CD14-positive monocyte (primary cell): ENCODE data around the gene ITGA3. TPM values are rescaled to one million over a fixed set of nuclear protein-coding genes. Genes with fewer than 3 reads are reported as not detected.

Experiments
- DNase-seq, 3 donors: peaks; one replicate each; pipeline ENCODE4 v3.0.0-alpha.2; 2011 to 2022
- H2AFZ ChIP-seq: 2 replicates; pipeline ENCODE4 v1.6.0; 2012; ENCODE audit warnings: mild to moderate bottlenecking, low read depth, low read length, inconsistent platforms; ENCODE audit not compliant: insufficient read depth, poor library complexity, severe bottlenecking
- H3K27ac ChIP-seq, 2 donors: 1 replicate in 1 of 2; 2 replicates in 1 of 2; pipeline ENCODE4 v1.5.1; 2012 to 2013; ENCODE audit warnings: low read length in 2 of 2, control low read depth in 1 of 2, inconsistent platforms in 1 of 2, low read depth in 1 of 2, mild to moderate bottlenecking in 1 of 2
- H3K27me3 ChIP-seq, 2 donors: one replicate each; pipeline versions ENCODE4 v1.6.0 to v1.6.1; 2011 to 2013; ENCODE audit warnings: low read length in 2 of 2; ENCODE audit not compliant: control insufficient read depth in 2 of 2, insufficient read depth in 2 of 2
- H3K36me3 ChIP-seq, 2 donors: replicated peaks in 1 of 2; 1 replicate in 1 of 2; 2 replicates in 1 of 2; pipeline versions ENCODE4 v1.5.1 to v1.6.1; 2012 to 2013; ENCODE audit warnings: low read length in 2 of 2, control low read depth in 1 of 2, inconsistent platforms in 1 of 2, mild to moderate bottlenecking in 1 of 2; ENCODE audit not compliant: insufficient read depth in 2 of 2, control insufficient read depth in 1 of 2
- H3K4me1 ChIP-seq, 2 donors: 1 replicate in 1 of 2; 2 replicates in 1 of 2; pipeline versions ENCODE4 v1.5.1 to v1.6.1; 2012 to 2013; ENCODE audit warnings: low read length in 2 of 2, control low read depth in 1 of 2, inconsistent platforms in 1 of 2, mild to moderate bottlenecking in 1 of 2, moderate library complexity in 1 of 2; ENCODE audit not compliant: insufficient read depth in 2 of 2, control insufficient read depth in 1 of 2
- H3K4me2 ChIP-seq: replicated peaks from 2 replicates; pipeline ENCODE3; 2012; ENCODE audit warnings: low read length, moderate library complexity, mild to moderate bottlenecking; ENCODE audit not compliant: poor library complexity, severe bottlenecking; ENCODE audit errors: extremely low read depth
- H3K4me3 ChIP-seq, 3 experiments: fragments of 200-600 bp in 1 of 3; sonication (generic) in 1 of 3; replicated peaks in 1 of 3; 1 replicate in 2 of 3; 2 replicates in 1 of 3; pipeline ENCODE4 v1.5.1; 2011 to 2013; ENCODE audit warnings: low read length in 3 of 3, mild to moderate bottlenecking in 3 of 3, control low read depth in 2 of 3, low read depth in 2 of 3, inconsistent platforms in 1 of 3, moderate library complexity in 1 of 3
- H3K79me2 ChIP-seq: 2 replicates; pipeline ENCODE4 v1.6.0; 2012; ENCODE audit warnings: mild to moderate bottlenecking, control low read depth, inconsistent platforms, low read length, moderate library complexity; ENCODE audit not compliant: insufficient read depth
- H3K9ac ChIP-seq: 2 replicates; pipeline ENCODE4 v1.6.0; 2017; ENCODE audit warnings: low read length, mild to moderate bottlenecking; ENCODE audit not compliant: insufficient read depth, poor library complexity, severe bottlenecking
- H3K9me3 ChIP-seq, 2 donors: replicated peaks in 1 of 2; 1 replicate in 1 of 2; 2 replicates in 1 of 2; pipeline versions ENCODE4 v1.5.1 to v1.6.1; 2012 to 2013; ENCODE audit warnings: low read length in 2 of 2, control low read depth in 1 of 2; ENCODE audit not compliant: control insufficient read depth in 1 of 2, insufficient read depth in 1 of 2
- H4K20me1 ChIP-seq: 2 replicates; pipeline ENCODE4 v1.6.0; 2012; ENCODE audit warnings: mild to moderate bottlenecking, low read length, control low read depth, moderate library complexity; ENCODE audit not compliant: insufficient read depth
- H3K27ac Mint-ChIP-seq, 7 donors: one replicate each; pipeline ENCODE4 v1.8.0; 2020; ENCODE audit warnings: mild to moderate bottlenecking in 7 of 7, mixed read lengths in 7 of 7, moderate library complexity in 6 of 7, inconsistent platforms in 2 of 7
- H3K27me3 Mint-ChIP-seq, 3 donors: one replicate each; pipeline ENCODE4 v1.8.0; 2021 to 2022; ENCODE audit warnings: low read depth in 3 of 3, mild to moderate bottlenecking in 3 of 3, mixed read lengths in 3 of 3, moderate library complexity in 3 of 3, inconsistent platforms in 1 of 3
- H3K36me3 Mint-ChIP-seq, 2 donors: one replicate each; pipeline ENCODE4 v1.8.0; 2020; ENCODE audit warnings: mixed read lengths in 2 of 2, inconsistent platforms in 1 of 2, mild to moderate bottlenecking in 1 of 2
- H3K4me1 Mint-ChIP-seq: one replicate; pipeline ENCODE4 v1.8.0; 2020; ENCODE audit warnings: mild to moderate bottlenecking, mixed read lengths
- H3K4me3 Mint-ChIP-seq, 2 donors: one replicate each; pipeline ENCODE4 v1.8.0; 2020; ENCODE audit warnings: mild to moderate bottlenecking in 2 of 2, mixed read lengths in 2 of 2, moderate library complexity in 1 of 2
- H3K9me3 Mint-ChIP-seq, 7 donors: one replicate each; pipeline ENCODE4 v1.8.0; 2020 to 2022; ENCODE audit warnings: mixed read lengths in 7 of 7, mild to moderate bottlenecking in 6 of 7, moderate library complexity in 6 of 7, inconsistent platforms in 2 of 7
- WGBS: methylation state at CpG from one replicate; pipeline ENCODE4 v1.1.5; 2013; ENCODE audit warnings: missing lambda C conversion rate; ENCODE audit not compliant: insufficient coverage; 5-methylcytosine and 5-hydroxymethylcytosine counted together
- intact Hi-C, 2 donors: fragments of 100-400 bp; cut with micrococcal nuclease; formaldehyde crosslinking; loops; one replicate each; pipeline versions ENCODE4 v1.15.0 to v1.15.1; 2023
- polyA plus RNA-seq, 3 donors: library from polyadenylated mRNA; depleted of rRNA in 1 of 3; unstranded in 2 of 3; stranded (reverse) in 1 of 3; fragments of 300-500 nt in 2 of 3; fragments of >200 nt in 1 of 3; fragmentation: Illumina TruSeq in 2 of 3; gene quantifications; 1 replicate in 2 of 3; 2 replicates in 1 of 3; pipeline ENCODE4 v1.2.3, GENCODE V29; 2012 to 2021
- TF ChIP-seq, protein P1 (sequence below): fragments of 200-600 bp; IDR thresholded peaks from one replicate; pipeline ENCODE4 v1.8.0; 2022; ENCODE audit warnings: antibody characterized with exemption, mild to moderate bottlenecking

The ITGA3 gene
- polyA plus RNA-seq, 3 donors, result 0.31 to 0.36 TPM; not detected in 1

DNA sequence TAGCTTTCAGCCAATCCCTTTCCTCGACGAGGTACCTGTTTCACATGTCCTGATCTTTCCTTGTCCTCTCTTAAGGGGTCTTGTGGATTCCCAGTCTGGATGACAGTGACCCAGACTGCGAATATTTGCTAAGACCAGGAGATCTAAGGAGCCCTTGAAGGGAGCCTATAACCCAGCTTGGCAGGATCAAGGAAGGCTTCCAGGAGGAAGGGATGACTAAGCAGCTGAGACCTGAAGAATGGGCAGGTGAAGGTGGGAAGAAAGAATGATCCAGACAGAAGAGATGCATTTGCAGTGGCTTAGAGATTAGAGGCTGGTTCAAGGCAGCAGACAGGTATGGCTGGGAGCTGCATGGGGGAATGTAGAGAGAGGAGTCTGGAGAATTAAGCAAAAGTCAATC, 37.3 kb downstream of the ITGA3 start:
- Histone ChIP-seq H3K4me1 (peaks cover 16 to 23% of the 10 kb centered on the region in 2 donors), H3K79me2 (peaks cover 7% of the 10 kb centered on the region), H3K27me3 (no peaks in the 10 kb centered on the region), H3K27ac (no peak overlapping the region), H2AFZ (no peak overlapping the region), H3K36me3 (peaks cover 4 to 5% of the 10 kb centered on the region in 2 donors), H3K9ac (no peak overlapping the region), H4K20me1 (no peaks in the 10 kb centered on the region), H3K9me3 (no peaks in the 10 kb centered on the region), H3K4me3 (no peak overlapping the region), H3K4me2 (no peak overlapping the region)
- TF ChIP-seq, protein P1, sequence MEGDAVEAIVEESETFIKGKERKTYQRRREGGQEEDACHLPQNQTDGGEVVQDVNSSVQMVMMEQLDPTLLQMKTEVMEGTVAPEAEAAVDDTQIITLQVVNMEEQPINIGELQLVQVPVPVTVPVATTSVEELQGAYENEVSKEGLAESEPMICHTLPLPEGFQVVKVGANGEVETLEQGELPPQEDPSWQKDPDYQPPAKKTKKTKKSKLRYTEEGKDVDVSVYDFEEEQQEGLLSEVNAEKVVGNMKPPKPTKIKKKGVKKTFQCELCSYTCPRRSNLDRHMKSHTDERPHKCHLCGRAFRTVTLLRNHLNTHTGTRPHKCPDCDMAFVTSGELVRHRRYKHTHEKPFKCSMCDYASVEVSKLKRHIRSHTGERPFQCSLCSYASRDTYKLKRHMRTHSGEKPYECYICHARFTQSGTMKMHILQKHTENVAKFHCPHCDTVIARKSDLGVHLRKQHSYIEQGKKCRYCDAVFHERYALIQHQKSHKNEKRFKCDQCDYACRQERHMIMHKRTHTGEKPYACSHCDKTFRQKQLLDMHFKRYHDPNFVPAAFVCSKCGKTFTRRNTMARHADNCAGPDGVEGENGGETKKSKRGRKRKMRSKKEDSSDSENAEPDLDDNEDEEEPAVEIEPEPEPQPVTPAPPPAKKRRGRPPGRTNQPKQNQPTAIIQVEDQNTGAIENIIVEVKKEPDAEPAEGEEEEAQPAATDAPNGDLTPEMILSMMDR, result no peak
- Mint-ChIP-seq H3K4me1 (peaks cover 24% of the 10 kb centered on the region), H3K36me3 (peaks cover 2 to 6% of the 10 kb centered on the region in 2 donors), H3K27me3 (peaks cover 4 to 8% (median 7%) of the 10 kb centered on the region in 3 donors), H3K27ac (no peak overlapping the region), H3K9me3 (no peaks in the 10 kb centered on the region), H3K4me3 (peak overlapping the region in 1 of 2 donors; percentile 62)
- intact Hi-C loops, result no loop called here
- DNase-seq, result no peak
- 92% methylated on average over 3 of the region's 3 CpGs for WGBS

DNA sequence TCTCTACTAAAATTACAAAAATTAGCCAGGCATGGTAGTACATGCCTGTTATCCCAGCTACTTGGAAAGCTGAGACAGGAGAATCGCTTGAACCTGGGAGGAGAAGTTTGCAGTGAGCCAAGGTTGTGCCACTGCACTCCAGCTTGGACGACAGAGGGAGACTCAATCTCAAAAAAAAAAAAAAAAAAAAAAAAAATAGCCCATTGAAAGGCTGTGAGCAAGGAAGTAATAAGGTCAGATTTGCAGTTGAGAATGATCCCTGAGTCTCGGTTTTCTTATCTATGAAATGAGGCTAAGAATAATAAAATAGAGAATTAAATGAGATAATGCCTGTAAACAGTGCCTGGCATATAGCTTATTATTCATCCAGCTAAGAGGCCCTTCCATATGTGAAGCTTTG, 37.9 kb downstream of the ITGA3 start:
- no peak overlapping the region for H3K4me3 Mint-ChIP-seq
- H3K27ac Mint-ChIP-seq, result no peak overlapping the region
- peaks cover 4 to 8% (median 6%) of the 10 kb centered on the region in 3 donors for H3K27me3 Mint-ChIP-seq
- intact Hi-C loops, result no loop called here
- H3K9me3 Mint-ChIP-seq, result no peaks in the 10 kb centered on the region
- no peak overlapping the region for H3K27ac ChIP-seq
- H3K4me3 ChIP-seq, result no peak overlapping the region
- no CpG with 5 or more reads among the region's 3 CpGs for whole genome bisulfite sequencing
- H2AFZ ChIP-seq, result peak overlapping the region; percentile 95
- peaks cover 16 to 23% of the 10 kb centered on the region in 2 donors for H3K4me1 ChIP-seq
- H3K4me2 ChIP-seq, result no peak overlapping the region
- H3K36me3 Mint-ChIP-seq, result peaks cover 7 to 12% of the 10 kb centered on the region in 2 donors
- no peaks in the 10 kb centered on the region for H3K27me3 ChIP-seq
- no peak for DNase-seq
- peaks cover 10% of the 10 kb centered on the region in 2 donors for H3K36me3 ChIP-seq
- H3K9me3 ChIP-seq, result no peaks in the 10 kb centered on the region
- H3K4me1 Mint-ChIP-seq, result peaks cover 24% of the 10 kb centered on the region
- TF ChIP-seq, protein P1, result no peak
- H3K79me2 ChIP-seq, result peaks cover 7% of the 10 kb centered on the region
- no peak overlapping the region for H3K9ac ChIP-seq
- no peaks in the 10 kb centered on the region for H4K20me1 ChIP-seq
